Fibroblast of lung (primary cell): ENCODE results near the gene NRARP.

Source experiments
- CTCF ChIP-seq, 2 donors: IDR thresholded peaks in 1 of 2; conservative IDR thresholded peaks in 1 of 2; 1 replicate in 1 of 2; 2 replicates in 1 of 2; pipeline ENCODE4 v1.5.1; 2011 to 2012; ENCODE audit warnings: low read length in 2 of 2, control low read depth in 1 of 2, inconsistent platforms in 1 of 2, low read depth in 1 of 2, mild to moderate bottlenecking in 1 of 2
- EZH2 ChIP-seq: IDR thresholded peaks from 2 replicates; pipeline ENCODE4 v1.5.1; 2012; ENCODE audit warnings: low read length, control low read depth, mild to moderate bottlenecking; ENCODE audit errors: missing control alignments

- TF ChIP-seq CTCF (conservative IDR thresholded peaks at IDR 0.05 in 1 of 2, IDR thresholded peaks at IDR 0.05 in 1 of 2; ENCODE audit: low read depth in 1 of 2, low read length in 2 of 2) (no peak), EZH2 (no peak)
Observed at GRCh38 chr9:137293482-137294090, 8.5 kb downstream of the NRARP start.
